Right lobe of liver (tissue), 6 donors: ENCODE measurements around the gene DBET. TPM values are rescaled to one million over a fixed set of nuclear protein-coding genes. Genes with fewer than 3 reads are reported as not detected.
"Not testable (repeated sequence)": the region's sequence is repeated elsewhere in the genome, so short reads cannot be mapped to it uniquely, and the experiment has no call there.

Experiments
- ATAC-seq, 4 donors: fragments of 200-7000 bp; cut with Tn5 transposase; one replicate each; pipeline ENCODE4 v1.9.1; 2020; ENCODE audit warnings: mild to moderate bottlenecking in 4 of 4, moderate library complexity in 4 of 4
- DNase-seq, 3 donors: peaks; one replicate each; pipeline ENCODE4 v3.0.0-alpha.2; 2020
- H3K27ac ChIP-seq, 3 donors: fragments of 200-600 bp; one replicate each; pipeline ENCODE4 v1.8.0; 2022
- H3K27me3 ChIP-seq, 2 donors: fragments of 200-600 bp; one replicate each; pipeline ENCODE4 v1.8.0; 2022
- H3K36me3 ChIP-seq, 4 donors: fragments of 200-600 bp; sonication (generic) in 1 of 4; one replicate each; pipeline versions ENCODE4 v1.5.1 to v1.8.0; 2017 to 2022; ENCODE audit warnings: control low read depth in 1 of 4
- H3K4me1 ChIP-seq, 4 donors: fragments of 200-600 bp; sonication (generic) in 1 of 4; one replicate each; pipeline versions ENCODE4 v1.5.1 to v1.8.0; 2017 to 2022; ENCODE audit warnings: control low read depth in 1 of 4
- H3K4me3 ChIP-seq, 3 donors: fragments of 200-600 bp; one replicate each; pipeline ENCODE4 v1.8.0; 2022
- H3K9me3 ChIP-seq, 4 donors: fragments of 200-600 bp; sonication (generic) in 1 of 4; one replicate each; pipeline versions ENCODE4 v1.5.1 to v1.8.0; 2017 to 2022; ENCODE audit warnings: control low read depth in 1 of 4
- WGBS: methylation state at CpG from one replicate; pipeline ENCODE4 v1.1.6; 2018; ENCODE audit warnings: low coverage, low lambda C conversion rate; ENCODE audit not compliant: insufficient coverage; ENCODE audit errors: missing lambda C conversion rate; 5-methylcytosine and 5-hydroxymethylcytosine counted together
- intact Hi-C, 2 donors: fragments of 100-400 bp; cut with DNase I; formaldehyde crosslinking; loops; one replicate each; pipeline versions ENCODE4 v1.11.2 to v1.14.1; 2022
- total RNA-seq, 6 experiments: library from RNA; depleted of rRNA in 2 of 6; stranded (reverse); fragments of >200 nt in 2 of 6; fragmentation: NEBNext Ultra II Directional in 3 of 6; extraction: Animal tissue kit (Norgen Biotek cat#: 25700) in 3 of 6; gene quantifications; one replicate each; pipeline versions ENCODE4 v1.1.0 to v1.2.4, GENCODE V29; 2016 to 2023
- donor health status: DM: no; HTN: yes; CAD: no.
- donor health status: DM: no; HTN: no; CAD: no.
- donor health status: DM: no; HTN: no; CAD: no.
- donor health status: DM: no; HTN: yes; CAD: no.
- donor health status: DM: no; HTN: yes; CAD: no.

DBET gene
- total RNA-seq, 6 experiments from 2014 or later = not detected

DNA sequence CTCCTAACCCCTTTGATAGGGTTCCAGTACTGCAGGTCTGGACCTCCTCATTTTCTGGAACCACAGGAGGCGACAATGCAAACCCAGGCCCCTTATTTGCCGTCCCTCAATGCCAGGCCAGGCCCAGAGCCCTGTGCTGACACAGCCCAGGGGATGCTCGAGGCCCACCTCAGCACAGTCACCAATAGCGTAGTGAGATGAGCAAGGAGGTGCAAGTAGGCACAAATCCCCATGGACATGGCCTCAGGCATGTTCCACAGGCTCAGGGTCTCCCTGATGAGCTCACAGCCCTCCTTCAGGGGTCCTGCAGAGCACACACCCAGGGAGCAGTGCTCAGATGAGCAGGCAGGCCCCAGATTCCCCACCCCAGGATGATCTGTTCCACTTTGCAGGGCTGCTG lies 5.3 kb upstream of the DBET start:
- ATAC-seq, DNase-seq: not testable (repeated sequence)
- WGBS = no CpG with 5 or more reads among the region's 4 CpGs

GRCh38 chr4:190064805-190065204 lies 503 bp downstream of the DBET start:
- DNase-seq, H3K9me3 ChIP-seq, H3K4me3 ChIP-seq, H3K36me3 ChIP-seq, intact Hi-C loops, H3K27me3 ChIP-seq, H3K4me1 ChIP-seq, ATAC-seq, H3K27ac ChIP-seq: not testable (repeated sequence)
- 7% methylated on average over 3 of the region's 3 CpGs for WGBS

More for the DNA sequence above, 5.3 kb upstream of the DBET start:
- H3K27ac ChIP-seq, H3K27me3 ChIP-seq, H3K4me3 ChIP-seq, H3K9me3 ChIP-seq, H3K36me3 ChIP-seq, intact Hi-C loops, H3K4me1 ChIP-seq: not testable (repeated sequence)

DNA sequence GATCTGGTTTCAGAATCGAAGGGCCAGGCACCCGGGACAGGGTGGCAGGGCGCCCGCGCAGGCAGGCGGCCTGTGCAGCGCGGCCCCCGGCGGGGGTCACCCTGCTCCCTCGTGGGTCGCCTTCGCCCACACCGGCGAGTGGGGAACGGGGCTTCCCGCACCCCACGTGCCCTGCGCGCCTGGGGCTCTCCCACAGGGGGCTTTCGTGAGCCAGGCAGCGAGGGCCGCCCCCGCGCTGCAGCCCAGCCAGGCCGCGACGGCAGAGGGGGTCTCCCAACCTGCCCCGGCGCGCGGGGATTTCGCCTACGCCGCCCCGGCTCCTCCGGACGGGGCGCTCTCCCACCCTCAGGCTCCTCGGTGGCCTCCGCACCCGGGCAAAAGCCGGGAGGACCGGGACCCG lies 4.0 kb downstream of the DBET start:
- H3K27me3 ChIP-seq, H3K4me1 ChIP-seq, DNase-seq, H3K27ac ChIP-seq, H3K36me3 ChIP-seq, ATAC-seq, intact Hi-C loops, H3K9me3 ChIP-seq, H3K4me3 ChIP-seq: not testable (repeated sequence)
- 48% methylated on average over 10 of the region's 45 CpGs for WGBS

DNA sequence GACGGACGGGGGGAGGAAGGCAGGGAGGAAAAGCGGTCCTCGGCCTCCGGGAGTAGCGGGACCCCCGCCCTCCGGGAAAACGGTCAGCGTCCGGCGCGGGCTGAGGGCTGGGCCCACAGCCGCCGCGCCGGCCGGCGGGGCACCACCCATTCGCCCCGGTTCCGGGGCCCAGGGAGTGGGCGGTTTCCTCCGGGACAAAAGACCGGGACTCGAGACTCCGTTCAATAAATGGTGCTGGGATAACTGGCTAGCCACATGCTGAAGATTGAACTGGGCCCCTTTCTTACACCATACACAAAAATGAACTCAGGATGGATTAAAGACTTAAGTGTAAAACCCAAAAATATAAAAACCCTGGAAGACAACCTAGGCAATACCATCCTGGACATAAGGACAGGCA lies 28.8 kb downstream of the DBET start:
- H3K27ac ChIP-seq, H3K4me1 ChIP-seq, H3K4me3 ChIP-seq, H3K9me3 ChIP-seq, ATAC-seq, DNase-seq, H3K36me3 ChIP-seq, H3K27me3 ChIP-seq, intact Hi-C loops: not testable (repeated sequence)
- WGBS = no CpG with 5 or more reads among the region's 27 CpGs

- H3K9me3 ChIP-seq, H3K27ac ChIP-seq, DNase-seq, ATAC-seq, H3K4me3 ChIP-seq, H3K27me3 ChIP-seq, intact Hi-C loops, H3K36me3 ChIP-seq, H3K4me1 ChIP-seq: not testable (repeated sequence)
- no CpG with 5 or more reads among the region's 1 CpG for WGBS
Measured at GRCh38 chr4:190094031-190094430, 29.7 kb downstream of the DBET start.

- ATAC-seq, H3K4me3 ChIP-seq: not testable (repeated sequence)
- no CpG with 5 or more reads among the region's 6 CpGs for WGBS
Measured at GRCh38 chr4:190095335-190095734, 31.0 kb downstream of the DBET start.

GRCh38 chr4:190099605-190100004 lies 35.3 kb downstream of the DBET start:
- 34% methylated on average over 2 of the region's 2 CpGs for whole genome bisulfite sequencing
- intact Hi-C loops, H3K4me1 ChIP-seq, H3K27me3 ChIP-seq, H3K9me3 ChIP-seq, DNase-seq, ATAC-seq, H3K36me3 ChIP-seq, H3K4me3 ChIP-seq, H3K27ac ChIP-seq: not testable (repeated sequence)

More at GRCh38 chr4:190095335-190095734, 31.0 kb downstream of the DBET start:
- H3K27me3 ChIP-seq, H3K4me1 ChIP-seq, H3K9me3 ChIP-seq, H3K27ac ChIP-seq, H3K36me3 ChIP-seq, intact Hi-C loops, DNase-seq: not testable (repeated sequence)

DNA sequence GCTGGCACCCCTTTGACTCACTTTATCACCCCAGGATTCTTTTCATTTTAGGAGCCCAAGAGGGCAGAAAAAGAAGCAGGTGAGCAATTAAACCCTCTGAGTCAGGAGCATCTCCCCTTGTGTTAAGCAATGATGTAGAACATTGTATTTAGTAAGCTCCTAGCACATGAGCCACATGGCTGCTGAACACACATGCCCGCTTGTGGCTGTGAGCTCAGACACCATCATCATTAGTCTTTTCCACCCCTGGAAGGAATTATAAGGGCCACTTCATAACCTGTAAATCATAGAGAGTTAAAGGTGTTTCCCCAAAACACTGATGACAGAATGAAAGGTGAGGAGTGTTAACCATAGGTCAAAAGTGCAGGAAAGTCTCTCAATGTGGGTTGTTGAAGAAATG lies 37.2 kb downstream of the DBET start:
- DNase-seq, H3K4me1 ChIP-seq, intact Hi-C loops, H3K4me3 ChIP-seq, H3K9me3 ChIP-seq, H3K27ac ChIP-seq, H3K36me3 ChIP-seq, H3K27me3 ChIP-seq: not testable (repeated sequence)
- no CpG with 5 or more reads among the region's 1 CpG for WGBS
- ATAC-seq = peak in 1 of 4 donors; percentile 41

GRCh38 chr4:190106191-190106590 lies 41.9 kb downstream of the DBET start:
- H3K4me1 ChIP-seq, H3K36me3 ChIP-seq, H3K27me3 ChIP-seq, ATAC-seq, DNase-seq, H3K9me3 ChIP-seq, H3K4me3 ChIP-seq, H3K27ac ChIP-seq, intact Hi-C loops: not testable (repeated sequence)
- WGBS = 31% methylated on average over 3 of the region's 3 CpGs

DNA sequence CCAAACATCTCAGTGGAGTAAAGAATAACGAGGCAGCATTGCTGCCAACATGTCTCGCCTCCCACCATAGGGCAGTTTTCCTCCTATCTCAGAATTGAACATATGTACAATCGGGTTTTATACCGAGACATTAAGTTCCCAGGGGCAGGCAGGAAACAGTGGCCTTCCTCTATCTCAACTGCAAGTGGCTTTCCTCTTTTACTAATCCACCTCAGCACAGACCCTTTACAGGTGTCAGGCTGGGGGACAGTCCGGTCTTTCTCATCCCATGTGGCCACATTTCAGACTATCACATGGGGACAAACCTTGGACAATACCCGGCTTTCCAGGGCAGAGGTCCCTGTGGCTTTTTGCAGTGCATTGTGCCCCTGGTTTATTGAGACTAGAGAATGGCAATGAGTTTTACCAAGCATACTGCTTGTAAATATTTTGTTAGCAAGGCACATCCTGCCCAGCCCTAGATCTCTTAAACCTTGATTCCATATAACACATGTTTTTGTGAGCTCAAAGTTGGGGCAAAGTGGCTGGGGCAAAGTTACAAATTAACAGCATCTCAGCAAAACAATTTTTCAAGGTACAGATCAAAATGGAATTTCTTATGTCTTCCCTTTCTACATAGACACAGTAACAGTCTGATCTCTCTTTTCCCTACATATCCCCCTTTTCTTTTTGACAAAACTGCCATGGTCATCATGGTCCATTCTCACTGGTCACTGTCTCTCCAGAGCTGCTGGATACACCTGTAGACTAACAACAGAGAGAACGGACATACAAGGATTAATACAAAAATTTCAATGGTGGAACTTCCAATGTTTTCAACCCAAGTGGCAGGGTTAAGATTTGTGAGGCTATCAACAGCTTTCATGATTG lies 42.5 kb downstream of the DBET start:
- DNase-seq = peak in 2 of 3 donors; percentile 35 to 44
- H3K4me1 ChIP-seq, H3K27me3 ChIP-seq, H3K4me3 ChIP-seq, H3K27ac ChIP-seq, intact Hi-C loops, H3K9me3 ChIP-seq, H3K36me3 ChIP-seq, ATAC-seq: not testable (repeated sequence)
- 31% methylated on average over 7 of the region's 7 CpGs for WGBS

DNA sequence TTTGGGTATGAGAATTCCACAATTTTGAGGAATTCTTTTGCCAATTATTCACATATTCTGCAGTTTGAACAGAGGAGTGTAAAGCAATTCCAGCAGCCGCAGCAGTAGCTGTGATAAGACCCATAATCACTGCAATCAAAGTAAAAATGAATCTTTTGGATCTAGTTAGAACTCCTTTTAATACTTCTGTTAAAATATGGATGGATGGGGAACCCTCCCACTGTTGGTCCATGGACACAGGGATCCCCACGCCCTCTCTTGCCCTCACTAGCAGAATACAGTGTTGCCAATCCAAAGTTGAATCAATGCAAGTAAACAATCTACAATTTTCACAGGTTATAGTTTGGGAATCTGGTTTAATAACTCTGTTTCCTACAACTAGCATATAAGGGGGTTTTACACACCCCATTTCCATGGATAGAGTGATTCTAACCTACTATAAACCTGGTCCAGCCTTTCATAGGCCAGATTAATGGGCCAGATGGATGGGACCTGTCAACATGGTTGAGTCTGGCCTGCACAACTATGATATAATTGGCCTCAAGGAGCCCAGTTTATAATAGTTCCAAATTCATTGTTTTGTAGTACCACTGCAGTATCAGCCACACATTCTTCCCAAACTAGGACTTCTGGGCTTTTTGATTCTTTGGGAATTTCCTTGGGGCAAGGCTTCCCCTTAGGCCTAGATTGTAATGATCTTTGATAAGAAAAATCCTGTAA lies 43.6 kb downstream of the DBET start:
- H3K36me3 ChIP-seq, H3K4me1 ChIP-seq, H3K9me3 ChIP-seq, intact Hi-C loops, H3K4me3 ChIP-seq, H3K27me3 ChIP-seq, H3K27ac ChIP-seq: not testable (repeated sequence)
- 35% methylated on average over 2 of the region's 2 CpGs for WGBS
- DNase-seq = peak in 1 of 3 donors; percentile 42
- ATAC-seq = peak in 2 of 4 donors; percentile 54 to 57
